ENCODE results near the gene COG6. TPM values are rescaled to one million over a fixed set of nuclear protein-coding genes. Genes with fewer than 3 reads are reported as not detected.

The COG6 gene
- total RNA-seq, 4 donors from 2014 or later = 17.6 to 109 (median 27.6) TPM

- Histone ChIP-seq H3K27me3 (no peaks in the 10 kb centered on the region), H3K36me3 (no peaks in the 10 kb centered on the region), H3K9me3 (no peaks in the 10 kb centered on the region), H3K4me1 (peaks cover 0 to 41% (median 10%) of the 10 kb centered on the region in 4 donors), H3K27ac (peak overlapping the region in 1 of 4 donors; percentile 19), H3K4me3 (no peak overlapping the region)
- peak; percentile 76 for DNase-seq
- no peak for TF ChIP-seq EP300 (IDR thresholded peaks at IDR 0.05; ENCODE audit: low read depth)
- no peak for TF ChIP-seq POLR2A (IDR thresholded peaks at IDR 0.05)
- TF ChIP-seq CTCF (IDR thresholded peaks at IDR 0.05) = peak in 4 of 5 experiments; percentile 27 to 39 (median 34)
- TF ChIP-seq POLR2AphosphoS5 (IDR thresholded peaks at IDR 0.05) = peak in 1 of 3 donors; percentile 28
- 39 to 40% methylated on average over 1 to 2 of the region's 2 CpGs for WGBS, 2 donors (ENCODE audit: low coverage in 1 of 2)
- intact Hi-C loops (cut with DNase I; ENCODE audit: low total_unique reads) (no loop called here), in situ Hi-C loops (cut with MboI; ENCODE audit: low pct_ligation_motif_present in 1 of 4, low pct_unique_long_range_greater_than_20kb in 1 of 4, low sequenced_read_pairs in 3 of 4) (loop anchor here in 1 of 4 donors (25.0 kb wide), 1 partner anchor 921 kb away; no protein-coding TSS in a partner anchor)
Observed at GRCh38 chr13:39765801-39766463, 110.5 kb downstream of the COG6 start.

- no peaks in the 10 kb centered on the region for H3K9me3 ChIP-seq
- peaks cover 0 to 41% (median 10%) of the 10 kb centered on the region in 4 donors for H3K4me1 ChIP-seq
- 57 to 100% methylated on average over 1 to 2 of the region's 2 CpGs for WGBS, 2 donors (ENCODE audit: low coverage in 1 of 2)
- in situ Hi-C loops (cut with MboI; ENCODE audit: low pct_ligation_motif_present in 1 of 4, low pct_unique_long_range_greater_than_20kb in 1 of 4, low sequenced_read_pairs in 3 of 4) (loop anchor here in 1 of 4 donors (25.0 kb wide), 1 partner anchor 921 kb away; no protein-coding TSS in a partner anchor), intact Hi-C loops (cut with DNase I; ENCODE audit: low total_unique reads) (no loop called here)
- H3K36me3 ChIP-seq = no peaks in the 10 kb centered on the region
- H3K4me3 ChIP-seq = no peak overlapping the region
- DNase-seq = no peak
- TF ChIP-seq POLR2A (IDR thresholded peaks at IDR 0.05) = no peak
- TF ChIP-seq POLR2AphosphoS5 (IDR thresholded peaks at IDR 0.05) = no peak
- no peak for TF ChIP-seq CTCF (IDR thresholded peaks at IDR 0.05)
- TF ChIP-seq EP300 (IDR thresholded peaks at IDR 0.05; ENCODE audit: low read depth) = no peak
- no peaks in the 10 kb centered on the region for H3K27me3 ChIP-seq
- peak overlapping the region in 1 of 4 donors; percentile 19 for H3K27ac ChIP-seq
Observed at GRCh38 chr13:39766464-39767158, 111.1 kb downstream of the COG6 start.

- in situ Hi-C loops (cut with MboI; ENCODE audit: low pct_ligation_motif_present in 1 of 4, low pct_unique_long_range_greater_than_20kb in 1 of 4, low sequenced_read_pairs in 3 of 4) (loop anchor here in 1 of 4 donors (25.0 kb wide), 1 partner anchor 919 kb away; no protein-coding TSS in a partner anchor), intact Hi-C loops (cut with DNase I; ENCODE audit: low total_unique reads) (no loop called here)
- no peaks in the 10 kb centered on the region for H3K9me3 ChIP-seq
- no peaks in the 10 kb centered on the region for H3K27me3 ChIP-seq
- H3K4me3 ChIP-seq = no peak overlapping the region
- 52% methylated on average over 3 of the region's 3 CpGs; no CpG with 5 or more reads in 1 of the 2 donors for WGBS, 2 donors (ENCODE audit: low coverage in 1 of 2)
- peak; percentile 59 for DNase-seq
- TF ChIP-seq POLR2A (IDR thresholded peaks at IDR 0.05) (no peak), CTCF (IDR thresholded peaks at IDR 0.05) (no peak), POLR2AphosphoS5 (IDR thresholded peaks at IDR 0.05) (no peak), EP300 (IDR thresholded peaks at IDR 0.05; ENCODE audit: low read depth) (no peak)
- H3K4me1 ChIP-seq = peaks cover 0 to 41% (median 10%) of the 10 kb centered on the region in 4 donors
- H3K27ac ChIP-seq = peak overlapping the region in 2 of 4 donors; percentile 20 to 45
- H3K36me3 ChIP-seq = no peaks in the 10 kb centered on the region
Observed at GRCh38 chr13:39767791-39768517, 112.5 kb downstream of the COG6 start.

- Histone ChIP-seq H3K9me3 (no peaks in the 10 kb centered on the region), H3K27me3 (no peaks in the 10 kb centered on the region), H3K36me3 (no peaks in the 10 kb centered on the region), H3K4me3 (no peak overlapping the region), H3K27ac (no peak overlapping the region), H3K4me1 (peaks cover 0 to 41% (median 10%) of the 10 kb centered on the region in 4 donors)
- no peak for TF ChIP-seq POLR2A (IDR thresholded peaks at IDR 0.05)
- no peak for TF ChIP-seq POLR2AphosphoS5 (IDR thresholded peaks at IDR 0.05)
- no peak for TF ChIP-seq CTCF (IDR thresholded peaks at IDR 0.05)
- no peak for TF ChIP-seq EP300 (IDR thresholded peaks at IDR 0.05; ENCODE audit: low read depth)
- intact Hi-C loops (cut with DNase I; ENCODE audit: low total_unique reads) = no loop called here
- DNase-seq = no peak
- in situ Hi-C loops (cut with MboI; ENCODE audit: low pct_ligation_motif_present in 1 of 4, low pct_unique_long_range_greater_than_20kb in 1 of 4, low sequenced_read_pairs in 3 of 4) = loop anchor here in 1 of 4 donors (25.0 kb wide), 1 partner anchor 918 kb away; no protein-coding TSS in a partner anchor
Observed at GRCh38 chr13:39768962-39769361, 113.5 kb downstream of the COG6 start.
